K562 treated with DMSO at 1 percent for 48 hours (cell line): ENCODE data around the gene CTNS. TPM values are rescaled to one million over a fixed set of nuclear protein-coding genes. Genes with fewer than 3 reads are reported as not detected.

Experiments
- total RNA-seq: library from RNA; unstranded; fragments of 300-600 nt; gene quantifications from 2 replicates; pipeline ENCODE4 v1.2.3, GENCODE V29; 2022; ENCODE audit warnings: low replicate concordance; ENCODE audit errors: extremely low read depth

CTNS gene
- not detected in 2 replicates for total RNA-seq

GRCh38 chr17:3636154-3636907 lies at the start of gene CTNS, which contains the start of gene SHPK:
TSS of gene CTNS (plus strand) at chr17:3636760. CDS start at chr17:3640207, 3,447 bp downstream.
TSS of gene SHPK (minus strand) at chr17:3636250. CDS start at chr17:3636219, 31 bp downstream.

GRCh38 chr17:3668279-3669084 lies 31.9 kb downstream of the CTNS start, which contains the start of the genes EMC6 and TAX1BP3:
TSS of gene EMC6 (plus strand) at chr17:3668812. CDS start at chr17:3669147, 335 bp downstream.
TSS of gene TAX1BP3 (minus strand) at chr17:3668578. CDS start at chr17:3668526, 52 bp downstream.

GRCh38 chr17:3695723-3696411 lies 59.3 kb downstream of the CTNS start, which contains the start of gene P2RX5:
TSS of gene P2RX5 (minus strand) at chr17:3696155. CDS start at chr17:3696005, 150 bp downstream.

Other genes with a start within 250 kb of the CTNS start
- gene OR1E1, start 238.3 kb upstream of the CTNS start, total RNA-seq, result not detected in 2 replicates
- gene OR3A3, start 225.4 kb upstream of the CTNS start, total RNA-seq, result not detected in 2 replicates
- not detected in 2 replicates for gene OR1E2, start 202.9 kb upstream of the CTNS start, total RNA-seq
- not detected in 2 replicates for gene SPATA22, start 164.9 kb upstream of the CTNS start, total RNA-seq
- gene ASPA, start 160.8 kb upstream of the CTNS start, total RNA-seq, result not detected in 2 replicates
- not detected in 2 replicates for gene TRPV3, start 78.9 kb upstream of the CTNS start, total RNA-seq
- not detected in 2 replicates for gene TRPV1, start 27.3 kb upstream of the CTNS start, total RNA-seq
- gene SHPK, start 510 bp upstream of the CTNS start, total RNA-seq, result not detected in 2 replicates
- gene TAX1BP3, start 31.8 kb downstream of the CTNS start, total RNA-seq, result not detected in 2 replicates
- not detected in 2 replicates for gene EMC6, start 32.1 kb downstream of the CTNS start, total RNA-seq
- not detected in 2 replicates for gene P2RX5, start 59.4 kb downstream of the CTNS start, total RNA-seq
- gene HASPIN, start 87.1 kb downstream of the CTNS start, total RNA-seq, result not detected in 2 replicates
- not detected in 2 replicates for gene ITGAE, start 164.4 kb downstream of the CTNS start, total RNA-seq
- gene NCBP3, start 209.5 kb downstream of the CTNS start, total RNA-seq, result not detected in 2 replicates